CD4-positive, alpha-beta T cell treated with Interferon alpha-2 for 1 hour (primary cell): ENCODE results near the gene SEPTIN10.
"Not testable (repeated sequence)": the region's sequence is repeated elsewhere in the genome, so short reads cannot be mapped to it uniquely, and the experiment has no call there.

ENCODE experiments used
- DNase-seq, 2 donors: peaks; one replicate each; pipeline ENCODE4 v3.0.0-alpha.2; 2020 to 2022

The SEPTIN10 gene

DNA sequence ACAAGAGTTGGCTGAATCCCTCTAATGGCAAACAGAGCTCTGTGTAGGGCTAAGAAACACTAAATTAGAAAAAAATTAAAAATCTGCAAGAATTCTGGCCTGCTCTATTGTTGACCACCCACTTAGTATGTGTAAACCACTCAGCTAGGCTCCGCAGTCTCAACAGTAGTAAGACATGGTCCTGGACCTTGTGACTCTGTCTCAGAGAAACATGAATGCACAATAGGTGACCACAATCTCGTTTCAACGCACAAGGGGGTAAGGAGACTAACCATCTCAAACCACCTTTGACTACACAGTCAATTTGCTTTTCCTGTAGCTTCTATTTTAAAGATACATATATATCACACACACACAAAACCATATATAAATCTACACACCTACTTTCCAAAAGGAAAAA lies 16.5 kb downstream of the SEPTIN10 start:
- no peak for DNase-seq

DNA sequence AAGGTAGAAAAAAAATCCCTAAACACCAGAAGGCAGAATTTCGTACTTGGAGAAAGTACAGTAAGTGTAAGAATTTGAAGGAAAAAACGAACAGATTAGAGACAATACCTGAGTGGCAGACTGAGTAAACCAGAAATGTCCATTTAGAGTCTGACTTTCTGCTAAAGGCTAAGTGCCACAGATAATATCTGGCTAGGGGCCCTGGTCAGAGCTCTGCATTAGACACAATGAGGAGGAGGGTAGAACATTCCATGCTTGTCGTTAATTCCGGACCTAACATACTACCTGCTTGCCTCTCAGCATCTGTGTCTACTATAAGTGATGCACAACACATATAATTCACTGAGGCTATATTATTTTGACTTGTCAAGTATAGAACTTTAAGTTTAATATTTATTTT lies 18.1 kb downstream of the SEPTIN10 start:
- no peak for DNase-seq

DNA sequence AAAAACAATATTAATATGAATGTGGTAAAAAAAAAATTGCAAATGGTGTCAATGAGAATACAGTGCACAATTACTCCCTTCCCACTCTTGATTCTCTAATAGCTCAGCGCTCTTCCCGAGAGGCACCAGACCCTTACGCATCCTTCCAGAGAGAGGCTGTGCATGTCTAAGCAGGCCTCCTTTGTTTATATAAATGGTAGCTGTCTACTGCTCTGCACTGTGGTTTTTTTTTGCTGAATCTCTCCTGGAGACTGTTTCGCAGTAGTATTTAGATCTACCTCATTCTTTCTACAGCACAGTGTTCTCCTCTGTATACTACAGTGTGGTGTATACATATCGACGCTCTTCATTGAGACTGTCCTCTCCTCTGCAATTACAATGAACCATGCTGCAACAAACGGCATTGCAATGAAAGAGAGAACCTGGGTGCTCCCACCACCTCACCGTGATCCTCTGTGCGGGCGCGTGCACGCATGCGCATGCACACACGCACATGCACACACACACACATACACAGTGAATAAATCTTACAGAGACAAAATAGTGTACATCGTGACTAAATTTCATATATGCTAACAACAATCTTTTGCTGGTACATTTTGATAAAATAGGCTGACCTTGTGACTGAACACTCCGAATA lies 19.4 kb downstream of the SEPTIN10 start:
- no peak for DNase-seq

DNA sequence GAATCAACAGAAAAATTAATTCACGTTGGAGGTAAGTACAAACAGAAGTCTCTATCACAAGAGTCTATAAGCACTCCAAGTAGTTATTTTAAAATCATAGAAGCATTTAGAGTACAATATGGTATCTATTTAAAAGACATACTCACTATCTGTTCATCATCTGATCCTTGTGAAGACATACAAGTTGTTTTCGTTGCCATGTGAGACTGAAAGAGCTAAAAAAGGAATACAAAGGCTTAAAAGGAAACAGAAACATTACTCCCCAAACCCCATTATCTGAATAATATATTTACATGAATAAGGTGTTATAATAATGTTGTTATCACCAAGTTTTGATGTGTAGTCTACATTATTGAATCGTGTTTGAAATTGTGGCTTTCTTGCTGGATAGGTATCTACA lies 20.9 kb downstream of the SEPTIN10 start:
- no peak for DNase-seq

DNA sequence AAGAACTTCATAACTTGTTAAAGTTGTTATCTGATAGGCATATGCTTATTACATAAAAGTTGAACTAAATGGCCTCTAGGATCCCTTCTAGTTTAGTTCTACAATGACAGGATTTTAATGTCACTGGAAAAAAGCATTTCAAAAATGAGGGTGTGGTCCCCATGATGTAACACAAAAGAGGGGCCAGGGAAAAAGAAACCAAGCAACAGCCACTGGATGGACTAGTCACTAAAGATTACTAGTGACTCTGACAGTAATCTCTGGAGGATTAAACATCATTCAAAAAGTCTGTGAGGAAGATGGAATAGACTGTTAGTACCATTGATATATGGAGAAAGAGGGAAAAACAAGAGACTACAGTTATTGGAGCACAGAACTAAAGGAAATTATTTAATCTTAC lies 22.6 kb downstream of the SEPTIN10 start:
- no peak for DNase-seq

DNA sequence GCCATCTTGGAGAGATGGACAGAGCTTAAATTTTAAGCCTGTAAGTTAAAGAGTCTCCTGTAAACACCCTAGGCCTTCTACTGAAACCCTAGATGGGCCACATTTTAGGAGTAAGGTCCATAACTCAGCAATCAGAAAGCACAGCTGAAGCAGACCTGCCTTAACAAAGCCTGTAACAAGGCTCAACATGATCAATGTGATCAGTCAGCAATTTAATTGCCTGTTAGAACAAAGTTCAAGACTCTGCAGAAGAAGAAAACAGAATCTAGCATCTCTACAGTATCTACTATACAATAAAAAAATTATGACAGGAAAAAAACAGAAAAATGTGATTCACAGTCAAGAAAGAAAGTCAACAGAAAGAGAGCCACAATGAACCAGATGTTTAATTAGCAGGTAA lies 27.1 kb downstream of the SEPTIN10 start:
- DNase-seq: no peak

DNA sequence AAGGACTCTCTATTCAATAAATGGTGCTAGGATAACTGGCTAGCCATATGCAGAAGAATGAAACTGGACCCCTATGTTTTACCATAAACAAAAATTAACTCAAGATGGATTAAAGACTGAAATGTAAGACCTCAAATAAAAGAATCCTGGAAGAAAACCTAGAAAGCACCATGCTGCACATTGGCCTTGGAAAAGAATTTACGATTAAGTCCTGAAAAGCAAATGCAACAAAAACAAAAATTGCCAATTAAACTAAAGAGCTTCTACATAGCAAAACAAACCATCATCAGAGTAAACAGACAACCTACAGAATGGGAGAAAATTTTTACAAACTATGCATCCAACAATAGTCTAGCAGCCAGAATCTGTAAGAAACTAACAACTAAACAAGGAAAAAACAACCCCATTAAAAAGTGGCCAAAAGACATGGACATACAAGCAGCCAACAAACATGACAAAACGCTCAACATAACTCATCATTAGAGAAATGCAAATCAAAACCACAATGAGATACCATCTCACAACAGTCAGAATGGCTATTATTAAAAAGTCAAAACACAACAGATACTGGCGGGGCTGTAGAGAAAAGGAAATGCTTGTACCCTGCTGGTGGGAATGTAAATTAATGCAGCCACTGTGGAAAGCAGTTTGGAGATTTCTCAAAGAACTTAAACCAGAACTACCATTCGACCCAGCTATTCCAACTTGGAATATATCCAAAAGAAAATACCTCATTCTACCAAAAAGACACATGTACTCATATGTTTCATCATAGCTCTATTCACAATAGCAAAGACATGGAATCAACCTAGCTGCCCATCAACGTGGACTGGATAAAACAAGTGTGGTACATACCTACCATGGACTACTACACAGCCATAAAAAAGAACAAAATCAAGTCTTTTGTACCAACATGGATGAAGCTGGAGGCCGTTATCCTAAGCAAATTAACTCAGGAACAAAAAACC lies 30.6 kb downstream of the SEPTIN10 start:
- DNase-seq: no peak

DNA sequence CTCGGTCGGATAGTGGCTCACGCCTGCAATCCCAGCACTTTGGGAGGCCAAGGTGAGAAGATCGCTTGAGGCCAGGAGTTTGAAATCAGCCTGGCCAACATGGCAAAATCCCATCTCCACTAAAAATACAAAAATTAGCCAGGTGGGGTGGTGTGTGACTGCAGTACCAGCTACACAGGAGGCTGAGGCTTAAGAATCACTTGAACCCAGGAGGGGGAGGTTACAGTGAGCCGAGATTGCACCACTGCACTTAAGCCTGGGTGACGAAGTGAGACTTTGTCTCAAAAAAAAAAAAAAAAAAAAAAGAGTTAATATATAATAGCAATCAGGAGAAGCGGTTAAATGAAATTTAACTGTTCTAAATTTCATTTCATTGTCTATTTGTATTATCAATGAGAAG lies 36.1 kb downstream of the SEPTIN10 start:
- DNase-seq: not testable (repeated sequence)

DNA sequence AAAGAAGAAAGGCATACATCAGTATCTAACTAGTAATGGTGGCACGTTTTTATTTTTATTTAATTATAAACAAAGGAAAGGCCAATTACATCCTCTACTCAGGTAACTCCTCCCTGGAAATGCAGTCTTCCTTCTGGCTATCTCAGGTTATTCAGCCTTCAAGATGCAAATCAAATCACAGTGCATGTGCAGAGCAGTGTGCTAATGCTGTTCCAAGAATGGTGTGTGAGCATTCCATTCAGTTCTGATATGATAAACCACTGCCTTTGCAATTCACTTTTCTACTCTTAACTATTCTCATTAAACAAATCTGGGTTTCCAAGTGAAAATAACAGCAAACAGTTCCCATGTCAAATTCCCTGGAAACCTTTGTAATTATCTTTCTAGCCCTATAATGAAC lies 38.4 kb downstream of the SEPTIN10 start:
- DNase-seq: no peak

DNA sequence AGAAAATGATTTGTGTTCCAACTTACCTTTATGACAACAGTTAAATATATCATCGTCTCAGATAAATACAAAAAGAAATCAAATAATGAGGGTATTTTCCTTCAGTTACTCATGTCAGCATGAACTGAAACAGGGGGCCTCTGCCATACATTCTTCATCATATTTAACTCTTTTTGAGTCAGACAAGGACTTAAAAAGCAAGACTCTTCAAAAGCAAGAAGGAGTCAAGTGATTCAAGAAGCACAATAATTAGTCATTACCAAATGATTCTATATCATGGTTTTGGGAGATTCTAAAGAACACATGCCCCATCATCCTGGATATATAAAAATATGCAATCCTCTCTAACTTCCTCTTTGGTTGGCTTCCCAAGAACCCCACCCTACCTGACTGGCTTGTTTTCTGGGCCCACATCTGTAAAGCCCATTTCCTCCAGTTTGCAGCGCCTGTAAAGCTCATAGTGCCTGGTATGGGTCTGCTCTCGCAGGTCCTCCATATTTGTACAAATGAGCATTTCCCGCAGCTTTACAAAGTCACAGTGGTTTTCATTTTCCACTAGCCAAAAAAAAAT lies 49.7 kb downstream of the SEPTIN10 start:
- no peak for DNase-seq

DNA sequence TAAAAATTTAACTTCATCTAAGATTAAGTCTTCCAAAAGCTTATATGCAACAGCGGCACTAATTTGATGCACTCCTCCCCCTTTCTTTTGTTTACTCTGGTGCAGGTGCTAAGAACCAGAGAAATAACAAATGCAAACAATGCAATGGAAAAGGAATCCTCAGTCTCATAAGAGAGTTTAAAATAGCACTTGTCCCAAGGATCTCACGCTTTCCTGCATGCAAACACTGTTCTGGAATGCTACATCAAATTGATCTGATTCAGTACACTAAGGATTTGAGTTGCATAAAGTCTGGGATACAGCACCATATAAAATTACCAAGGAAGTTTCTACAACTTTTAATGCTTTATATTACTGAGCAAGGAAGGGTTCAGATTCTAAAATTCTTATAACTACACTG lies 50.5 kb downstream of the SEPTIN10 start:
- DNase-seq: no peak

DNA sequence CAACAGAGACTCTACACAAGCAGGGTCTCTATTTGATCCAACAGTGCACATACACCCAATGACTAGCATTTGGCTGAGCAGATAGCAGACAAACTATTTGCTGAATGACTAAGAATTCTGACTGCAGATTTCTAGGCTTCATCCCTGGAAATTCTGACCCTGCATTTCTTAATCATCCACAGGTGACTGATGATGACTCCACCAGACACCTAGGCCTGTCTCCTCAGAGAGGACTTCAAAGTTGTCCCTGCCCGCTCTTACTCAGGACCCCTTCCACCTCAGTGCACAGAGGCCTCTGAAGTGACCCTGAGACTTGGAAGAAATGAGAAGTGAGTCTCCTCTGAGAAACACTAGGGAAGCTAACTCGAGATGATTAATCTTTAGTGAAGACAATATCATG lies 51.3 kb downstream of the SEPTIN10 start:
- no peak for DNase-seq

DNA sequence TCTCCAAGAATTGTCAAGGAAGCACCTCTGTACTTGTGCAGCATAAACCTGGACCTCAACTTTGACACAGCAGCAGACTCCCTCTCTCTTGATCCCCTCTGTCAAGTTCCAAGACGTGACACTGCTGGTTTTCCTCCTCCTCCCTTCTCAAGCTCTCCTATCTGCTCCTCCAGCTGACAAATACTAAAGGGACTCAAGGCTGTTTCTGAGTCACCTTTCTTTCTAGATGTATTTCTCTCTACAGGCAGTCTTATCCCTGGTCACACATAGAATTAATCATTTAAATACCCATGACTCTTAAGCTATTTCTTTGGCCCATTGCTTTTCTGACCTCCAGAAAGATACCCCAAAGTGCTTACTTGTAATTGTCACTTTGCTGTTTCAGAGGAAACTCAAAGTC lies 53.5 kb downstream of the SEPTIN10 start:
- DNase-seq: no peak

DNA sequence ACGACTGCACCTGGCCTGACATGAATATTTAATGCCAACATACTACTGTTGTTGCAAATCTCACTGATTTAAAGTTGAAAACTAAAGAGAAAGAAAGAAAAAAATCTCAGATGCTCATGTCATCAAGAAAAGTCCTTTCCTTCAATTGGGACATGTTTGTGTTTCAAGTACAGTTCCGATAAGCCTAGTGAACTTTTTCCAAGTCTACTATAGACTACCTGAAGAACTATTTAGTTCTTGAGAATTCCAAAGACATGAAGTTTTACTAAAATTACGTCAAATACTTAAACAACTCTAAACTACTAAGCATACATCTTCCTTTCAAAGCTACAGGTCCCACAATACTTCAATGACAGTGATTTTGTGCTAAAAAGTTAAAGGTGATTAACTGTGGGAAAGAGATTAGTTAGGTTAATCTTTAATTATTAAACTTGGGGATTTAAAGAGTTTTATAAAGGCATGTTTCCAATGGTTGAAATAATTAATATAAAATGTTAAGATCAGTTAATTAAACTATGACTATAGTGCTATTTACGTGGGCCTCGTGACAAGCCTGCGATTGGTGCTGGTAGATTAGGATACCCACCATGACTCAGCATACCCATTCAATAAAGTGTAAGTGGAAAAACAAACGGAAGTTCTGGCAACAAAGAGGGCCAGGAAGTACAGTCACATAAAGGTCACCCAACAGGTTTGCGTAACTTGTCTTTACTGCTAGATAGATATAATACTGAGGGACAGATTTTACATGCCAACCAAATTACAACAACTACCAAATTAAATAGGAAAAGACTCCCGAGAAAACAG lies 55.5 kb downstream of the SEPTIN10 start:
- no peak for DNase-seq

DNA sequence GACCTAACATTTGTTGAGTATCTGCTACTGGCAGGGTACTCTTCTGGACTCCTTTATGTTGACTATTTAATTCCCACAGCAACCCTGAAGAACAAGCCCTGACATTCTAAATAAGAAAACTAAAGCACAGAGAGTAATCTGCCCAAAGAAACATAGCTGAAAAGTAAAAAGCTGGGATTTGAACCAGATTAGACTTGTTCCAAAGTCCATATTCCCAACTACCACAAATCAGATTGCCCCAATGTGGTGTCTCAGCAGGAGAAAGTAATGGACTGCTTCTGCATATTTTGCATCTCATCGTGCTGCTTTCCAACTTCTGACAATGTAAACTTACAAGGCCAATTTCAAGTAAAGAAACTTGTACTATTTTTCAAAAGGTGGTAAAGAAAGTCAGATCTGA lies 56.5 kb downstream of the SEPTIN10 start:
- no peak for DNase-seq

DNA sequence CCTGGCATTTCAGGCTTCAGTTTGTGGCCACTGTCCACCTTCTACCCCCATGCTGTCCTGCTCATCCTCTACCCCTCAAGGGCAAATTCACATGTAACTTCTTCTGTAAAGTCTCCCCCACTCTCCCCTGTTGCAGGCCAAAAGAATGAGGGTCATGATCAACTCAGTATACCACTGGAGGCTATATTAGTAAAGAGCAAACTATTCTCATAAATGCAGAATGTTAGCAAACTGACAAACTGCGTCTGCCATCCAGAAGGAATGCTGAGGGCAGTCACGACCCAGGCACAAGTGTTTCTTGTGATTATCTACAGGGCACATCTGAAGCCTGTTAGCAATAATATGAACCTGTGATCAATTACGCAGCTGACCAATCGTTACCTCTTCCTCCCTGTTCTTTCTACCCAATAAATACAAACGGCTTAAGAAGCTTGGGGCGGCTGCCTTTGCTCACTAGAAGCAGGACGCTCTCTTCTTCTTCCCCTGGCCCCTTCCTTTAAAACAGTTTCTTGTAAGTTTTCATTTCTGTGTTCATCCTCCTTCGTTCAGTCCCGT lies 58.3 kb downstream of the SEPTIN10 start:
- DNase-seq: no peak

DNA sequence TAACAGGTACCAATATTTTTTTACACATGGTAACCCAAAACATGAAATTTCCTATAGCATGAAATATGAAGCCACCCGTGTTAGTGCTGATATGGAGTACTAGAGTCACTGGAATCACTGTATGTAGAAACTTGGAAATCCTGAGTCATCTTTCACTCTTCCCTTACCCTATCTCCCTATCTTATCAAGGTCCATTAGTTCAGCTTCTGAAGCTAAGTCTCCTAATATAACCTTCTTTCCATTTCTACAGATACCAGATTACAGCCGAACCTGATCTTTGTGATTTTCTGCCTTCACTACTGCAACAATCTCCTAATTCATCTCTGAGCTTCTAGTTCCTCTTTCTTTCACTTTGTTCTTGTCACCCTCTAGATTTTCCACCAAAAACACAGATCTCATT lies 59.0 kb downstream of the SEPTIN10 start:
- no peak for DNase-seq

DNA sequence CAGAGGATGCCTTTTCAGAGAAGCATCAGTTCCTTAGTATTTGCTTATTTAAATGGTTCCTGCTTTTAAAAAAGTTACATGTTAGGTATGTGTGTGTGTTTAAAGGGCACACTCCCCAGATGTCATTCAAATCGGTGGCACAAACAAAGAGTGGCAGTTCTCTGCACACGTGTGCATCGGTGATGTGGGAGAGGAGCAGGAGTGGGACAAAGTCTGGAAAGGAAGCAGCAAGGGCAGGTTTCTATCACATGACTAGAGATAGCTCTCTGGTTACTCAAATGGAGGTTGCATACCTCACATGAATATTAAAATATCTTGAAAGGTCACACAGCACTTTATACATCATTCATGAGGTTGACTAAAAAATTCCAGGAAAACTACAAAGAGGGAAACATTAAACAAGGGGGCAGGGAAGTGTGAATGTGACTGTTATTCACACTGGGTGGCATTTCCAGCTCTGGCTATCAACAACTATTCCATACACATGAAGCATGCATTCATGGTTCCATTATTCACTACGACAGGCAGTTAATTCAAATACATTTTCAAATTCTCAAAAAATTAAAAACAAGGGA lies 64.7 kb downstream of the SEPTIN10 start:
- no peak for DNase-seq

DNA sequence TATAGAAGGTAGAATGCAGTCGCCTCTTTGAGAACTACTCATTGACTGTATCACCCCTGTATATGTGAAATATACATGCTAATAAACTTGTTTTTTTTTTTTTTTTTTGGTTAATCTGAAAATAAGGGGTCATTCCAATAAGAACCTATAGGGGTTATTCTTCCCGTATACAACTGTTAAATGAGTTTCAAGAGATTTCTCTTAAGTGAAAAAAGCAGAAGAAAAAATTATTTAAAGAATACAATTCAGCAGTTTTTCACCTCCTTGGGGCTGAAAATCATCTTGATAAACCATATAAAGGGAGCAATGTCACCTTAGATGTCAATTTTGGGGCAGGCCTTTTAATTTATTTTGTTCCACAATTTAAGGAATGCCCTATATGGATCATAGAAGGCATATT lies 66.5 kb downstream of the SEPTIN10 start:
- DNase-seq: no peak

DNA sequence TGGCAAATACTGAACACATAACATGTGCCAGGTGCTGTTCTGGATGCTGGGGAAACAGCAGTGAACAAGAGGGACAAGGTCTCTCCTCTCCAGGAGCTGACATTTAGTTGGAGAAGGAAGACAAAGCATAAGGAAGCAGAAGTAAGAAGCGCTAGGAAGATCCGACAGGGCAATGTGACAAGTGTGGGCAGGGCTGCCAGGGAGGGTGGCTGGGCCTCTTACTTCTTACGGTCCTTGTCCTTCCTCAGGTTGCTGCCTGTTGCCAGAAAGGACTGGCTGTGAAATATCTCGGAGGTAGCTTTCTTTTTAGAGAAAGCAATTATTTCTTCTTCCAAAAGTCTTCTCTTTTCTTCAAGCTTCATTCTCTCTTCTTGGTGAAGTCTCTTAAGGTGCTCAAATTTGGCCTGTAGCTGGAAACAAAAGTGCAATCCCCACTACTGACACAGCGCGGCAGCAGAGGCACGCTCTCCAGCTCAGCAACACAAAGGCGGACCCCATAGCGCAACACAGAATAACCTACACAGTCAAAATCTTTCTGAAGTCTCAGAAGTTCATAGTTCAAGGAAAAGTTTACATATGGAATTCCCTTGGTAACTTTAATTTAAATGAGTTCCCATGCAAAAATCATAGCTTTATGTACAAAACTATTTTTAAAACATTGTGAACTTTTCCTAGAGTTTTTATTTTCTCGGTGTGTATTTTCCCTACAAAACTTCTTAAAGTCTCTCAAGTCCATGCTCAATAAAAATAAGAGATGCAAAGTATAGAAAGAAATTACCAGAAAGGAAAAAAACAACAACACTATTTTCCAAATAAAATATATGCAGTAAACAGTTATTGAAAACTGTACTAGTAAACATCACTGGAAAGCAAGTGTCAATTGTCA lies 67.7 kb downstream of the SEPTIN10 start:
- peak; percentile 39 to 52 for DNase-seq

DNA sequence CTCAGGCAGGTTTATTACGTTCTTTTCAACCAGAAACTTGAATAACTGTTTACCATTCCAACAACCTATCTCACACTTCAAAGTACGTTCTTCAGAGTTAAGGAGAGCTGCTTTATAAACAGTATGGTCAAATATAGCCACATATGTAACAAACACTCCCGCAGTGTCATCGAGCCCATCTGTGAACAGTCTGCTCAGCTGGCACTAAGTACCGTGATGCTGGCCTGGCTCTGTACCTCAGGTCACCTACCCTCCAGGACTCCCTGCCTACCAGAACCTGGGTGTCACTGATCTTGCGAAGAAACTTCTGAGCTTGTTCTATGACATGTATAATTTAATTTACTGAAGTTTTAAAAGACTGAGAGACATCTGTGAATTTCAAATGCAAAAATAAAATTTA lies 71.4 kb downstream of the SEPTIN10 start:
- no peak for DNase-seq
